Common myeloid progenitor, CD34-positive (primary cell): ENCODE measurements around the gene FSIP1.

Source experiments
- CTCF ChIA-PET: fragments of 350-600 bp; sonication (Branson Sonifier 250); formaldehyde crosslinking; loops from one replicate; lab custom pipeline; 2021; ENCODE audit warnings: antibody characterized with exemption; lab: Charles Lee
- POLR2A ChIA-PET: fragments of 350-600 bp; sonication (Branson Sonifier 250); formaldehyde crosslinking; loops from one replicate; lab custom pipeline; 2021; ENCODE audit warnings: antibody characterized with exemption; lab: Charles Lee
- DNase-seq, 3 donors: peaks; one replicate each; pipeline versions ENCODE4 v3.0.0 to v3.0.0-alpha.2; 2013
- H3K27ac ChIP-seq, 2 experiments: 1 replicate in 1 of 2; 2 replicates in 1 of 2; pipeline ENCODE4 v1.7.0; 2013; ENCODE audit warnings: inconsistent platforms in 2 of 2, low read length in 2 of 2, mild to moderate bottlenecking in 2 of 2, low read depth in 1 of 2, moderate library complexity in 1 of 2; ENCODE audit not compliant: severe bottlenecking in 2 of 2, insufficient read depth in 1 of 2, poor library complexity in 1 of 2
- H3K27me3 ChIP-seq, 5 experiments: replicated peaks in 2 of 5; 1 replicate in 3 of 5; 2 replicates in 2 of 5; pipeline versions ENCODE4 v1.6.1 to v1.7.0; 2013; ENCODE audit warnings: low read length in 4 of 5, mild to moderate bottlenecking in 2 of 5, moderate library complexity in 2 of 5, inconsistent platforms in 1 of 5; ENCODE audit not compliant: insufficient read depth in 5 of 5, control insufficient read depth in 4 of 5
- H3K36me3 ChIP-seq, 4 experiments: 1 replicate in 2 of 4; 2 replicates in 2 of 4; pipeline versions ENCODE4 v1.6.1 to v1.7.0; 2013; ENCODE audit warnings: low read length in 3 of 4, control low read depth in 1 of 4, mild to moderate bottlenecking in 1 of 4; ENCODE audit not compliant: control insufficient read depth in 4 of 4, insufficient read depth in 4 of 4
- H3K4me1 ChIP-seq, 4 experiments: 1 replicate in 3 of 4; 2 replicates in 1 of 4; pipeline versions ENCODE4 v1.6.1 to v1.7.1; 2013; ENCODE audit warnings: low read length in 3 of 4, mild to moderate bottlenecking in 3 of 4, control low read depth in 1 of 4, inconsistent platforms in 1 of 4, moderate library complexity in 1 of 4; ENCODE audit not compliant: control insufficient read depth in 4 of 4, insufficient read depth in 4 of 4; ENCODE audit errors: control extremely low read depth in 1 of 4
- H3K4me3 ChIP-seq, 7 experiments: 1 replicate in 4 of 7; 2 replicates in 3 of 7; pipeline versions ENCODE4 v1.5.1 to v1.7.0; 2013; ENCODE audit warnings: mild to moderate bottlenecking in 7 of 7, low read length in 6 of 7, moderate library complexity in 6 of 7, inconsistent platforms in 2 of 7, low read depth in 2 of 7, control low read depth in 1 of 7; ENCODE audit not compliant: insufficient read depth in 4 of 7, control insufficient read depth in 1 of 7; ENCODE audit errors: extremely low read depth in 1 of 7
- H3K9me3 ChIP-seq, 5 experiments: 1 replicate in 4 of 5; 2 replicates in 1 of 5; pipeline versions ENCODE4 v1.6.1 to v1.7.1; 2013; ENCODE audit warnings: low read length in 4 of 5, mild to moderate bottlenecking in 2 of 5, inconsistent platforms in 1 of 5, low read depth in 1 of 5, moderate library complexity in 1 of 5; ENCODE audit not compliant: control insufficient read depth in 4 of 5, insufficient read depth in 2 of 5; ENCODE audit errors: control extremely low read depth in 1 of 5
- WGBS: methylation state at CpG from one replicate; pipeline ENCODE4 v1.1.5; 2013; ENCODE audit not compliant: insufficient coverage; 5-methylcytosine and 5-hydroxymethylcytosine counted together

FSIP1 gene

DNA sequence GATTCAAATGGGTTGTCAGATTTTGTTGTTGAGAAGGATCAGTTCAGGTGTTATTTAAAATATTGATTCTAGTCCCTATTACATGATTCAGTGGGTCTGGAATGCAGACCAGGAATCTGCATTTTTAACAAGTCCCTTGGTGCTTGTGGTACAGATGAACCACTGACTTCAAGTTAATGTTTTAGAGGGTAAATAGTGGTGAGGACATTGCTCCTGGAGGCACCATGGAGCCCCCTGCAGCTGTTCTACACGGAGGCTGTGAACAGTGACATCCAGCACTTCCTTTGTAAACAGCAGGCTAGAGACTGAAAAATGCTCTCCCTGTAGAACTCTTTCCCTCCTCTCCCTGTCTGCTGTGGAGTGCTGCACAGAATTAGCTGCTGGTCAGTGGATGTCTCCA lies 4.8 kb upstream of the FSIP1 start:
- 11% methylated on average over 1 of the region's 1 CpG for WGBS
- no peak overlapping the region for H3K4me3 ChIP-seq
- no peak for DNase-seq
- peaks cover 9 to 43% (median 25%) of the 10 kb centered on the region in 4 experiments for H3K4me1 ChIP-seq
- no peaks in the 10 kb centered on the region for H3K9me3 ChIP-seq
- no peaks in the 10 kb centered on the region for H3K27me3 ChIP-seq
- H3K36me3 ChIP-seq: peaks cover 0 to 5% (median under 1%) of the 10 kb centered on the region in 4 experiments
- H3K27ac ChIP-seq: no peak overlapping the region
- POLR2A ChIA-PET: interaction anchor here (0.7 kb wide), 1 partner anchor 658 kb away, joined by 4 read pairs; no protein-coding TSS in a partner anchor
- CTCF ChIA-PET: interaction anchor here (1.0 to 3.9 kb wide), 9 partner anchors 9 to 232 kb away, joined by 3 to 45 read pairs (median 5); no protein-coding TSS in a partner anchor

DNA sequence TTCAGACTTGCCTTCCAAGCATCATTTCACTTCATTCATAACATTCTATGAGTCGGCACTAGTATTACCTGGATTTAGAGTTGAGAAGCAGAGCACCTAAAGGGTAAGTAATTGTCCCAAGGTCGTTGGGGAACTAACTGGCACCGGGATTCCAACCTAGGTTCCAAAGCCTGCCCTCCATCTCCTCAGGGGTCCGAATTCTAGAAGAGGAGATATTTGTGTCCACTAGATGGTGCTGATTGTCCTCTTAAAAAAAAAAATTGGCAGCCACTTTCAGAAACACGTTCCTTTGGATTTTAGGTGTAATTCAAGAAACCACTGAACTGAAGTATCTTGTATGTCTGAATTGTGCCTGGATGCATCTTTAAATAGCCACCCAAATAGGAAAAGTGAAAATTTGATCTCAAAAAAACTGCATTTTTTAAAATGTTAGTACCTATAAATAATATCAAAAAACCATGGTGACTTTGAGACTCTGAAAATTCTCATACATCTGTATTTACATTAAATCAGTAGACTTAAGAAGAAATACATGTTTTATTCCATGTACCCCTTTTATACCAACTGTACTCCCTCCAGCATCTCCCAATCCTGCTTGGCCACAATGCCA lies 3.9 kb upstream of the FSIP1 start:
- 25% methylated on average over 2 of the region's 5 CpGs for WGBS
- no peak overlapping the region for H3K4me3 ChIP-seq
- ChIA-PET POLR2A (interaction anchor here (0.6 kb wide), 1 partner anchor 235 kb away, joined by 4 read pairs; no protein-coding TSS in a partner anchor), CTCF (interaction anchor here (0.6 to 3.9 kb wide), 6 partner anchors 14 to 185 kb away, joined by 3 to 45 read pairs (median 4); no protein-coding TSS in a partner anchor)
- peaks cover 0 to 5% (median under 1%) of the 10 kb centered on the region in 4 experiments for H3K36me3 ChIP-seq
- peaks cover 13 to 49% (median 27%) of the 10 kb centered on the region in 4 experiments for H3K4me1 ChIP-seq
- peak; percentile 66 to 75 (median 71) for DNase-seq
- H3K27me3 ChIP-seq: no peaks in the 10 kb centered on the region
- no peaks in the 10 kb centered on the region for H3K9me3 ChIP-seq
- H3K27ac ChIP-seq: no peak overlapping the region

DNA sequence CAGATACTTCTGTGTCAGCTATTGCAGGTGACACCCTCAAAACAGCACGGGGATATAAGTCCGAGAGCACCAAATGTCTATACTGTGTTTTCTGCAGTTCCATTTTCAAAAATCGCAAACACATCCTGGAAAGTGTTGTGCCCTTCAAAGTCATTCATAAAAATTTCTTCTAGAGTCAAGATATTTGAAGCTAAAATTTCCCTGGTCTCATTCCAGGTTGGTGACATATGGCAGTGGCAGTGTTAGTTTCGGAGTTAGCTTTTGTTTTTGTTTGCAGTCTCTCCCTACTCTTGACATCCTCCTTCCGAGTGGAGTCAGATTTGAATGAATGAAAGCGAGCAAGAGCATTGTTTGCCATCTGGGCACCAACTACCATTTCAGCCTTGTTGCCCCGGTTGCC lies 3.2 kb upstream of the FSIP1 start:
- no peaks in the 10 kb centered on the region for H3K9me3 ChIP-seq
- H3K4me1 ChIP-seq: peaks cover 13 to 50% (median 28%) of the 10 kb centered on the region in 4 experiments
- DNase-seq: no peak
- no peaks in the 10 kb centered on the region for H3K27me3 ChIP-seq
- POLR2A ChIA-PET: no interaction called here
- CTCF ChIA-PET: interaction anchor here (0.8 to 2.3 kb wide), 10 partner anchors 9 to 150 kb away, joined by 3 to 14 read pairs (median 4); no protein-coding TSS in a partner anchor
- WGBS: 93% methylated on average over 3 of the region's 7 CpGs
- H3K36me3 ChIP-seq: peaks cover 0 to 5% (median under 1%) of the 10 kb centered on the region in 4 experiments
- no peak overlapping the region for H3K4me3 ChIP-seq
- H3K27ac ChIP-seq: no peak overlapping the region

DNA sequence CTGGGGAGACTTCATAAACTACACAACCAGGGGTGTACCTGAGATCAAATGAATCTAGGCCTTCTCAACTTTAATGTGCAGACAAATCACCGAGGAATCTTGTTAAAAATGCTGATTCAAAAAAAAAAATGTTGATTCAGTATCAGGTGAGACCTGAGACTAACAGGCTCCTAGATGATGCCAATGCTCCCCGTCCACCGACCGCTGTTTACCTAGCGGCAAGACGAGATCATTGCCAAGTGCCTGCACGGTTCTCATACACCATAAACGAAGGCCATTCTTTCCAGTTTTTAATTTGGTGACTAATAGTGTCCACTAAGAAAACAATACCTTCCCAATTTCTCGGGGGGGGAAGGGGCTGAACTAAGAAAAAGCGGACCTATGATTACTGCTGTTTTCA lies 2.5 kb upstream of the FSIP1 start:
- Histone ChIP-seq H3K27ac (no peak overlapping the region), H3K4me3 (no peak overlapping the region), H3K9me3 (no peaks in the 10 kb centered on the region), H3K36me3 (peaks cover 0 to 5% (median under 1%) of the 10 kb centered on the region in 4 experiments), H3K27me3 (no peaks in the 10 kb centered on the region), H3K4me1 (peaks cover 13 to 50% (median 28%) of the 10 kb centered on the region in 4 experiments)
- POLR2A ChIA-PET: no interaction called here
- CTCF ChIA-PET: interaction anchor here (0.8 to 2.3 kb wide), 10 partner anchors 9 to 151 kb away, joined by 3 to 14 read pairs (median 4); no protein-coding TSS in a partner anchor
- no peak for DNase-seq
- 100% methylated on average over 5 of the region's 10 CpGs for WGBS

DNA sequence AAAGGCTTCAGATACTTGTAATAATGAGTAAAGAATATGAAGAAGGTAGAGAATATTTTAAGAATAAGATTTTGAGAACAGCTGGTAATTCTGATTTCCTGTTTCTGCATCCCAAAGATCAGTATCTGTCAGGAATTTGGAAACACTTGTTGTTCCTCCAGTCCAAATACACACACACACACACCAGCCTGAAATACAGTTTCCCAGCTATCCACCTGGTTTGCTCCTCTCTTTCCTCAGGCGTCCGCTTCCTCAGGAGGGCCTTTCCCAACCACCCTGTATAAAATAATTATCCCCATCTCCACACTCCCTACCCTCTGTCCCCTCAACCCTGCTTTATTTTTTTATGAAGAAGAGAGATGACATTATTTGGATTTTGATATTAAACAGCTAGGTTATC lies 2.0 kb upstream of the FSIP1 start:
- Histone ChIP-seq H3K27me3 (no peaks in the 10 kb centered on the region), H3K27ac (no peak overlapping the region), H3K4me3 (no peak overlapping the region), H3K36me3 (peaks cover 0 to 5% (median under 1%) of the 10 kb centered on the region in 4 experiments), H3K9me3 (no peaks in the 10 kb centered on the region), H3K4me1 (peaks cover 13 to 50% (median 27%) of the 10 kb centered on the region in 4 experiments)
- WGBS: 93% methylated on average over 2 of the region's 2 CpGs
- POLR2A ChIA-PET: no interaction called here
- DNase-seq: no peak
- CTCF ChIA-PET: interaction anchor here (1.0 to 2.3 kb wide), 7 partner anchors 12 to 151 kb away, joined by 3 to 14 read pairs (median 4); no protein-coding TSS in a partner anchor

DNA sequence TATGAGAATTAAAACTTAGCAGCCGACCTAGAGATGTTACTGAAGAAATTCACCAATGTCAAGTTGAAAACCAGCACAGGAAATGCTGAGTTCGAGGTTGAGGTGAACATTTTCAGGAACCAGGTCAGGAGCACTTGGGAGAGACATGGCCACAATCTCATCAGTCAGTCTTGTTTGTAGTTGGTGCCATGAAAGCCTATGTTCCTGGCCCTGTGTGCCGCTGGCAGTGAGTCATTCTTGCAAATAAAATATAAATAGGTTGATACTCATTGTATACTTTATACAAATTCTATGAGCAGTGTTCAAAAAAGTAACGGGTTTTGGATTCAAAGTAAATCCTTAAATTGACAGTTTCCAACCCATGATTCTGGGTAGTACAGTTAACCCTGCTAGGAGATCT lies 1.5 kb upstream of the FSIP1 start:
- CTCF ChIA-PET: interaction anchor here (1.0 to 2.3 kb wide), 4 partner anchors 25 to 147 kb away, joined by 3 to 14 read pairs (median 6); no protein-coding TSS in a partner anchor
- DNase-seq: no peak

More for the DNA sequence above, 1.5 kb upstream of the FSIP1 start:
- no peaks in the 10 kb centered on the region for H3K9me3 ChIP-seq
- H3K27ac ChIP-seq: no peak overlapping the region
- peaks cover 13 to 52% (median 27%) of the 10 kb centered on the region in 4 experiments for H3K4me1 ChIP-seq
- H3K4me3 ChIP-seq: peak overlapping the region in 4 of 7 experiments; percentile 13 to 91 (median 84)
- H3K36me3 ChIP-seq: peaks cover 0 to 5% (median under 1%) of the 10 kb centered on the region in 4 experiments
- no peaks in the 10 kb centered on the region for H3K27me3 ChIP-seq
- POLR2A ChIA-PET: no interaction called here
- 10% methylated on average over 2 of the region's 4 CpGs for WGBS
